GM21390 (cell line): ENCODE data around the gene PNMA8C.

Experiments used
- ATAC-seq: cut with Tn5 transposase; IDR thresholded peaks from one replicate; pipeline ENCODE4 v1.9.1; 2021; ENCODE audit not compliant: unreplicated experiment

The PNMA8C gene

DNA sequence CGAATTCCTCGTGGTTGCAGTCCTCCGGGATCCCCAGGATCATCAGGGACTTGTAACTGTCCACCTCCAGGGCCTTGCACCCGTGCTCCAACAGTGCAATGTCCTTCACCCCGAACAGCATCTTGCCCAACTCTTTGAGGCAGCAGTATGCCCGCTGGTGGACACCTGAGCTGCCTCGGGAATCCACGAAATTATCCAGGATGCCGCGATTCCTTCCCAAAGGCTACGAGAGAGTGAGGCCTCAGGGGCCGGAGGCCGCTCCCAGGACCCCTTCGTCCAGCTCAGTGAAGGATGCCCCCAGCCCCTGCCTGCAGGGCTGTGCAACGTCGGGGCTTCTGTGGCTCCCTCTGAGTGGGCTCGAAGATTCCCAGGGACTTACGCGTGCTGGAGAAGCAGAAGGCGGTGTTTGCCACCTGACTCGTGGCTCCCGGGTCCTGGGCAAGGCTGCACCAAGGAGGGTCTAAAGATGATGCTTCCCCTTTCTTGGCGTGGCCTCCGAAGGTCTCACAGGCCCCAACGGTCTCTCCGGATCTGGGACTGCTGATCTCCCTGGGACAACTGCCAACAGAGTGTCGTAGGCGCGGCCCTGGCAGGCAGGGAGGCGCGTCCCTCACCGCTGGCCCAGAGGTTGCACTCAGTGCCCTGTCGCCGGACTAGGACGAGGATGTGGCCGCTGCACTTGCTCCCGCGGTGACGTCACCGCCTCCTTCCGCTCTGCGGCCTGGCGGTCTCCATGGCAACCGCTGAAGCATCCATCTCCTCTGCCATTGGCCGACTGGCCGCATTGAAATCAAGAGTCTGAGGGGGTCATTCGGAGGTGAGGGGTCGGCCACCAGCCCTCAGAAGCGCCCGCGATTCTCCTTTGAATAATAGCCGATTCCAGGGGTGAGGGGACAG is at the start of gene PNMA8C:
TSS of gene PNMA8C (minus strand) at position 698 of the 897 bp plus-strand sequence. CDS start at position 121, 577 bp downstream.
- ATAC-seq: no peak

- no peak for ATAC-seq
Measured at GRCh38 chr19:46475986-46476385, 47.2 kb upstream of the PNMA8C start.

DNA sequence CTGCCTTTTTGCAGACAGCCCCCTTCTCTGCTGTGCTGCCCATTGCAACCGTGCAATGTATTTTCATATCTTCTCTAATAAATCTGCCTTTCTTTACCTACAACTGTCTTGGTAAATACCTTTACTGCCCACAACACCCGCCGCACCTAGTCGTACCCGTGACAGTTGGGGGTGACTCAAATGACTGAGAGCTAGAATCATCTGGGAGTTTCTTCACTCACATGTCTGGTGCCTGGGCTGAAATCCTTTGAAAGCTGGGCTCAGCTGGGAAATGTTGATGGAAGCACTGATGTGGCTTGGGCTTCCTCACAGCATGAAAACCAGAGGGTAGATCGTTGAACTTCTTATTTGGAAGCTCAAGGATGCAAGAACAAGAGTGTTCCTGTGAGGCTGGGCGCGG is 45.5 kb upstream of the PNMA8C start:
- no peak for ATAC-seq

GRCh38 chr19:46472592-46472991 is 43.9 kb upstream of the PNMA8C start:
- ATAC-seq: no peak

GRCh38 chr19:46471811-46472543 is 43.2 kb upstream of the PNMA8C start:
- no peak for ATAC-seq

GRCh38 chr19:46471116-46471733 is 42.5 kb upstream of the PNMA8C start, which contains the start of gene PNMA8A:
Gene PNMA8A (minus strand): TSS chr19:46471563. CDS start chr19:46471035, 528 bp downstream.
- no peak for ATAC-seq

DNA sequence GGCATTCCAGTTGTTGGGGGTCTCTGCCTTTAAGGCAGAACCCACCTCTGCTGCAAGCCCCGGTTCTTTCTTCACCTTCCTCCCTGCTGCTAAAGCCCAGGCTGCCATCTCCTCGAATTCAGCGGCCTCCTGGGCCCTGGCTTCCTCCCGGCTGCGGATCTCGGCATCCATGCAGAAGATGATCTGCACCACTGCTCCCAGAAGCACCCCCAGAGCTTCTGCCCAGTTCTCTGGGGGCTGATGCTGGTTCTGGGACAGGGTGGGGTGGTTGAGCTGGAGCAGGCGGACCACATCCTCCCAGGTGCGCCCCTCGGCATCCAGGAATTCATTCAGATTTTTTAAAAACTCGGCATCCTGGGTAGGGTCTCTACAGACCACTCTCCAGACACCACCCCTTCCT is 41.6 kb upstream of the PNMA8C start:
- ATAC-seq: no peak

DNA sequence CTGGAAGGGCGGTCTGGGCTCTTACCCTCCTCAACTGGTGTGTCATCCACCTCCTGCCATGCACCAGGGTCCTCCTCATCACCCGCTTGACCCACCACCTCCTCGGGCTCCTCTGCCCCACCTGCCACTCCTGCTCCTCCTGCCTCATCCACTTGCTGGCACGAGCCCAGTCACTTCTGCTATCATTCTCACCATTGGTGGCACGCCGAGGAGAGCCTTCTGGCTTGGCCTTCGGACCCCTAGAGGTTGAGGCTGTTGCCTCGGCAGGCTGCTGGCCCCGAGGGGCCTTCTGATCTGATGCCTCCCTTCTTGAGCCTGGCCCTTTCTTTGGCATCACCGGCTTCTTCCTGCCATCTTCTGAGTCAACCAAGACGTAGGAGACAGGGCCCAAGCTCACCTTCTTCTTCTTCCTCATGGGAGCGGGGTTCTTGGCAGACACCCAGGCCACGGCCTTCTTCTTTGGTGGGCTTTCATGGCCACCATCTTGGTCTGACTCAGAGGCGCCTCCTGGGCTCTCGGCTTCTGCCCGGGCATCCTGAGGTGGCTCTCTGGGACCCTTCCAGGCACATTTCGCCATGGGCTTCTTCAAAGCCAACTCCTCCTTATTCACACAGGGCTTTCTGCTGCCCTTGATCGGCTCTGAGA is 40.9 kb upstream of the PNMA8C start:
- ATAC-seq: no peak

- no peak for ATAC-seq
Measured at GRCh38 chr19:46466536-46467196, 37.9 kb upstream of the PNMA8C start.

- no peak for ATAC-seq
Measured at GRCh38 chr19:46463516-46463915, 34.8 kb upstream of the PNMA8C start.

- ATAC-seq: no peak
Measured at GRCh38 chr19:46461537-46461936, 32.8 kb upstream of the PNMA8C start.

- no peak for ATAC-seq
Measured at GRCh38 chr19:46460981-46461380, 32.2 kb upstream of the PNMA8C start.

GRCh38 chr19:46460055-46460454 is 31.3 kb upstream of the PNMA8C start:
- no peak for ATAC-seq

- no peak for ATAC-seq
Measured at GRCh38 chr19:46456930-46457329, 28.2 kb upstream of the PNMA8C start.

- ATAC-seq: no peak
Measured at GRCh38 chr19:46454244-46454643, 25.5 kb upstream of the PNMA8C start.

DNA sequence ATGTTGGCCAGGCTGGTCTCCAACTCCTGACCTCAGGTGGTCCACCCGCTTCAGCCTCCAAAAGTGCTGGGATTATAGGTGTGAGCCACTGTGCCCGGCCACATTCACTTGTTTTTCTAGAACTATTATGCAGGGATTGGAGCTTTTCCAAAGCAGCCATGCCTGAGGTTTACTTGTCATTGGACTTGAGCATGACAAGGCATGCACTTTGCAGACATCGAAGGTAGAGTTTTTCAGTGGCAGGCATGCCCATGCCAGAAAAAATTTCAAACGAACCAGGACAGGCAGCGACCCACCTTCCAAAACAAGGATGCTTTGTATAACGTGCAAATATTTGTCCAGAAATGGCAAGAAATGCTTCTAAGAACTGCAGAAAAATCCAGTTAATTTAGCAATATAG is 24.9 kb upstream of the PNMA8C start:
- no peak for ATAC-seq

GRCh38 chr19:46452186-46452585 is 23.4 kb upstream of the PNMA8C start:
- ATAC-seq: no peak

DNA sequence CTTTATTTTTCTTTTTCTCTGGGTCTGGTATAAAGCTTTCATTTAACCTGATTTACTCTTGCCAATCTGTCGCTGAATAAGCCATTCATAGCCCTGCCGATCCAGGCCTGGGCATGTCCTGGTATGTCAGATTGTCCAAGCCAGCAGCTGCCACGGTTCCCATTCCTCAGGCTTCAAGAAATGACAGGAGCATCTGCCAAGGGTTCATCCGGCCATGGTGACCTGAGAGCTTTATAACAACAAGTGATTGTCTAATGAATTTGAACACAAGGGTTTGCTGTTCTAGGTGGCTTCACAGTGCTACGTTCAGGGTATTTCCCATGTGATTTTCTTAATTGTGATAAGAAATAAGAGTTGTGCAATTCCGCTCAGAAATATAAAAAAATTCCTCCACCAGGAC is 22.6 kb upstream of the PNMA8C start:
- ATAC-seq: no peak

- no peak for ATAC-seq
Measured at GRCh38 chr19:46450737-46451136, 22.0 kb upstream of the PNMA8C start.

GRCh38 chr19:46449228-46449627 is 20.5 kb upstream of the PNMA8C start:
- ATAC-seq: no peak

GRCh38 chr19:46448601-46449000 is 19.9 kb upstream of the PNMA8C start:
- ATAC-seq: no peak
